Measurements from ENCODE around the gene SPATA12. TPM values are rescaled to one million over a fixed set of nuclear protein-coding genes. Genes with fewer than 3 reads are reported as not detected.

SPATA12 gene
- total RNA-seq, 1 donor from 2014 or later, result not detected

GRCh38 chr3:57038466-57039164 is 21.8 kb upstream of the SPATA12 start:
- no peaks in the 10 kb centered on the region for H3K4me1 Mint-ChIP-seq (ENCODE audit: low read depth, unreplicated experiment)
- Histone ChIP-seq H3K36me3 (ENCODE audit: insufficient read depth, low read length) (no peaks in the 10 kb centered on the region), H3K4me2 (ENCODE audit: low read length) (no peak overlapping the region), H3K27me3 (ENCODE audit: insufficient read depth, low read length) (no peaks in the 10 kb centered on the region), H3K79me2 (ENCODE audit: insufficient read depth, low read length) (no peaks in the 10 kb centered on the region), H3K9ac (ENCODE audit: low read length) (no peak overlapping the region), H2AFZ (ENCODE audit: low read depth, low read length) (no peak overlapping the region), H3K4me3 (ENCODE audit: insufficient read depth, low read depth, low read length) (no peak overlapping the region), H3K4me1 (ENCODE audit: insufficient read depth, low read length) (no peaks in the 10 kb centered on the region), H4K20me1 (ENCODE audit: insufficient read depth, low read length) (peaks cover 10% of the 10 kb centered on the region), H3K9me3 (ENCODE audit: insufficient read depth, low read depth, low read length) (no peaks in the 10 kb centered on the region), H3K27ac (ENCODE audit: low read depth, low read length) (no peak overlapping the region)
- FAIRE-seq, result no peak
- no peak for DNase-seq (ENCODE audit: low read depth)
- peaks cover 6% of the 10 kb centered on the region for H3K27me3 Mint-ChIP-seq (ENCODE audit: low read depth, unreplicated experiment)
- H3K27ac Mint-ChIP-seq (ENCODE audit: unreplicated experiment), result no peak overlapping the region
- H3K4me3 Mint-ChIP-seq (ENCODE audit: unreplicated experiment), result no peak overlapping the region
- H3K36me3 Mint-ChIP-seq (ENCODE audit: low read depth, unreplicated experiment), result peaks cover 3% of the 10 kb centered on the region
- H3K9me3 Mint-ChIP-seq (ENCODE audit: unreplicated experiment), result no peaks in the 10 kb centered on the region
- no peak for TF ChIP-seq EZH2 (IDR thresholded peaks at IDR 0.05; ENCODE audit: insufficient read depth, low read length)
- TF ChIP-seq CTCF (IDR thresholded peaks at IDR 0.05; ENCODE audit: insufficient read depth, low read depth, low read length), result no peak

- no peak overlapping the region for H3K4me3 Mint-ChIP-seq (ENCODE audit: unreplicated experiment)
- Histone ChIP-seq H3K4me2 (ENCODE audit: low read length) (no peak overlapping the region), H2AFZ (ENCODE audit: low read depth, low read length) (no peak overlapping the region), H3K4me1 (ENCODE audit: insufficient read depth, low read length) (no peaks in the 10 kb centered on the region), H3K27ac (ENCODE audit: low read depth, low read length) (no peak overlapping the region), H3K4me3 (ENCODE audit: insufficient read depth, low read depth, low read length) (no peak overlapping the region), H3K27me3 (ENCODE audit: insufficient read depth, low read length) (no peaks in the 10 kb centered on the region), H3K36me3 (ENCODE audit: insufficient read depth, low read length) (no peaks in the 10 kb centered on the region), H4K20me1 (ENCODE audit: insufficient read depth, low read length) (peaks cover 14% of the 10 kb centered on the region), H3K9ac (ENCODE audit: low read length) (no peak overlapping the region), H3K79me2 (ENCODE audit: insufficient read depth, low read length) (no peaks in the 10 kb centered on the region), H3K9me3 (ENCODE audit: insufficient read depth, low read depth, low read length) (no peaks in the 10 kb centered on the region)
- H3K36me3 Mint-ChIP-seq (ENCODE audit: low read depth, unreplicated experiment), result peaks cover 3% of the 10 kb centered on the region
- H3K4me1 Mint-ChIP-seq (ENCODE audit: low read depth, unreplicated experiment), result no peaks in the 10 kb centered on the region
- no peak overlapping the region for H3K27ac Mint-ChIP-seq (ENCODE audit: unreplicated experiment)
- FAIRE-seq, result no peak
- TF ChIP-seq EZH2 (IDR thresholded peaks at IDR 0.05; ENCODE audit: insufficient read depth, low read length), result no peak
- TF ChIP-seq CTCF (IDR thresholded peaks at IDR 0.05; ENCODE audit: insufficient read depth, low read depth, low read length), result no peak
- peaks cover 6% of the 10 kb centered on the region for H3K27me3 Mint-ChIP-seq (ENCODE audit: low read depth, unreplicated experiment)
- DNase-seq (ENCODE audit: low read depth), result no peak
- no peaks in the 10 kb centered on the region for H3K9me3 Mint-ChIP-seq (ENCODE audit: unreplicated experiment)
These were observed 18.8 kb upstream of the SPATA12 start for GRCh38 chr3:57041674-57042073.

GRCh38 chr3:57043518-57043917 is 16.9 kb upstream of the SPATA12 start:
- no peaks in the 10 kb centered on the region for H3K27me3 ChIP-seq (ENCODE audit: insufficient read depth, low read length)
- no peaks in the 10 kb centered on the region for H3K9me3 Mint-ChIP-seq (ENCODE audit: unreplicated experiment)
- no peak overlapping the region for H3K27ac ChIP-seq (ENCODE audit: low read depth, low read length)
- H3K9ac ChIP-seq (ENCODE audit: low read length), result no peak overlapping the region
- H2AFZ ChIP-seq (ENCODE audit: low read depth, low read length), result no peak overlapping the region
- H3K36me3 Mint-ChIP-seq (ENCODE audit: low read depth, unreplicated experiment), result peaks cover 4% of the 10 kb centered on the region
- H3K4me2 ChIP-seq (ENCODE audit: low read length), result no peak overlapping the region
- no peak overlapping the region for H3K4me3 ChIP-seq (ENCODE audit: insufficient read depth, low read depth, low read length)
- H3K27ac Mint-ChIP-seq (ENCODE audit: unreplicated experiment), result no peak overlapping the region
- DNase-seq (ENCODE audit: low read depth), result no peak
- no peaks in the 10 kb centered on the region for H3K4me1 ChIP-seq (ENCODE audit: insufficient read depth, low read length)
- H3K36me3 ChIP-seq (ENCODE audit: insufficient read depth, low read length), result no peaks in the 10 kb centered on the region
- H3K79me2 ChIP-seq (ENCODE audit: insufficient read depth, low read length), result no peaks in the 10 kb centered on the region
- H3K4me3 Mint-ChIP-seq (ENCODE audit: unreplicated experiment), result no peak overlapping the region
- H3K9me3 ChIP-seq (ENCODE audit: insufficient read depth, low read depth, low read length), result no peaks in the 10 kb centered on the region
- H4K20me1 ChIP-seq (ENCODE audit: insufficient read depth, low read length), result peaks cover 18% of the 10 kb centered on the region
- TF ChIP-seq CTCF (IDR thresholded peaks at IDR 0.05; ENCODE audit: insufficient read depth, low read depth, low read length) (no peak), EZH2 (IDR thresholded peaks at IDR 0.05; ENCODE audit: insufficient read depth, low read length) (no peak)
- peaks cover 5% of the 10 kb centered on the region for H3K27me3 Mint-ChIP-seq (ENCODE audit: low read depth, unreplicated experiment)
- no peaks in the 10 kb centered on the region for H3K4me1 Mint-ChIP-seq (ENCODE audit: low read depth, unreplicated experiment)
- FAIRE-seq, result no peak

All from astrocyte (in vitro differentiated cells and primary cell).